Tibial artery (tissue), 4 donors: ENCODE results near the gene NUDT5.

Experiments used
- DNase-seq, 2 donors: peaks; one replicate each; pipeline ENCODE4 v3.0.0-alpha.2; 2019
- H3K27ac ChIP-seq, 2 donors: fragments of 200-600 bp; sonication (generic) in 1 of 2; 1 replicate in 1 of 2; 2 replicates in 1 of 2; pipeline ENCODE4 v1.5.1; 2018 to 2019; ENCODE audit warnings: mild to moderate bottlenecking in 1 of 2
- H3K27me3 ChIP-seq, 2 donors: fragments of 200-600 bp; sonication (generic) in 1 of 2; one replicate each; pipeline versions ENCODE4 v1.5.1 to v1.6.0; 2016 to 2019
- H3K36me3 ChIP-seq, 3 donors: fragments of 200-600 bp; sonication (generic) in 2 of 3; one replicate each; pipeline ENCODE4 v1.5.1; 2016 to 2019; ENCODE audit warnings: mild to moderate bottlenecking in 2 of 3
- H3K4me1 ChIP-seq, 4 donors: fragments of 200-600 bp; sonication (generic) in 2 of 4; 1 replicate in 3 of 4; 2 replicates in 1 of 4; pipeline ENCODE4 v1.5.1; 2016 to 2019
- H3K4me3 ChIP-seq, 2 donors: fragments of 200-600 bp; sonication (generic) in 1 of 2; 1 replicate in 1 of 2; 2 replicates in 1 of 2; pipeline ENCODE4 v1.5.1; 2018 to 2019; ENCODE audit warnings: mild to moderate bottlenecking in 2 of 2
- H3K9me3 ChIP-seq, 3 donors: fragments of 200-600 bp; sonication (generic) in 1 of 3; one replicate each; pipeline ENCODE4 v1.5.1; 2016 to 2019
- intact Hi-C: fragments of 100-400 bp; cut with DNase I; formaldehyde crosslinking; loops from one replicate; pipeline ENCODE4 v1.15.0; 2023; ENCODE audit warnings: low total_unique reads
- TF ChIP-seq, protein P1 (sequence below), 2 experiments: fragments of 200-600 bp in 1 of 2; fragments of 450-650 bp in 1 of 2; IDR thresholded peaks; one replicate each; pipeline ENCODE4 v1.5.1; 2017 to 2019; ENCODE audit warnings: antibody characterized with exemption in 2 of 2, mild to moderate bottlenecking in 1 of 2, moderate library complexity in 1 of 2

Gene NUDT5

DNA sequence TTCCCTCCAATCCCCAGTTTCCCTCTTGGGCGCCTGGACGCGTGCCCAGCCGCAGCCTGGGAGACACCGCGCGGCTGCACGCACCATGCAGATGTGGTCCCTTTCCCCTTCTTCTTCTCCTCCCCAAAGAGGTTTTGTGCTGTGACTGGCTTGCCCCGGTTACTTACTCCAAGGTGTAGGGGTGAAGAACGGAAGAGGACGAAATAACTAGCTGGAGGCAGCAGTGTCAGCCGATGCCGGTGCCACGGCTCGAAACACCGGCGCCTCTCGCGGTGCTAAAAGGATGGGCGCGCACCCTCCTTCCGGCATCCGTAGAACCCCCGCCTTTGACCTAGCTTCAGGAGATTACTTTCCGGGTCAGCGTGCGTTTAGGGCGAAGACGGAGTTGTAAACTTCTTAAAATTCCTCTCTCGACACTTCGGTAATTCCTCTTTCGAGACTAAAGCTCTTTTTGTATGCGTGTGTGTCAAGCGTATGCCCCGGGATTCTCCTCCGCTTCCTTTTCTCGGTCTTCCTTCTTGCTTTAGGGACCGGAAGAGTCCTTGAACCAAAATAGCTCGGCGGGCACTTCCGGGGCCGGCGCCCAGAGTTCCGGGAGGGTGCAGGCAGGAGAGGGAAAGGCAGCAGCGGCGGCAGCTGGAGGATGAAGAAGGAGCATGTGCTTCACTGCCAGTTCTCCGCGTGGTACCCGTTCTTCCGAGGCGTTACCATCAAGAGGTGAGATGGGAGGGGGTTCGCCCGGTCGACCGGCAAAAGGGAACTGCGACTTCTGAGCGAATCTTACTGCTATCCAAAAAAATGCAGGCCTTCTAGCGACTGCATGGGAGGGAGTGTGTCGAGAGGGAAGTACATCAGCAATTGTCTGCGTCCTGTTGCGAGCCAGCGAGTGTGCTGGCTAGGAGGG, at the start of gene NUDT5, which contains the start of gene CDC123:
TSS of gene NUDT5 (minus strand) at position 289 of the 904 bp plus-strand sequence. CDS start 9,600 bp downstream, outside the sequence.
TSS of gene CDC123 (plus strand) at position 586 of the 904 bp plus-strand sequence. CDS start at position 644, 58 bp downstream.
- H3K27ac ChIP-seq = peak within 1 kb of the TSS; percentile 83 to 91
- no peaks in the 10 kb centered on the region for H3K27me3 ChIP-seq
- intact Hi-C loops = no loop called here
- H3K9me3 ChIP-seq = no peaks in the 10 kb centered on the region
- DNase-seq = peak; percentile 85 to 92
- H3K36me3 ChIP-seq = peaks cover 4 to 20% (median 5%) of the 10 kb centered on the region in 3 donors
- peak within 1 kb of the TSS; percentile 80 to 87 for H3K4me3 ChIP-seq
- TF ChIP-seq, protein P1, sequence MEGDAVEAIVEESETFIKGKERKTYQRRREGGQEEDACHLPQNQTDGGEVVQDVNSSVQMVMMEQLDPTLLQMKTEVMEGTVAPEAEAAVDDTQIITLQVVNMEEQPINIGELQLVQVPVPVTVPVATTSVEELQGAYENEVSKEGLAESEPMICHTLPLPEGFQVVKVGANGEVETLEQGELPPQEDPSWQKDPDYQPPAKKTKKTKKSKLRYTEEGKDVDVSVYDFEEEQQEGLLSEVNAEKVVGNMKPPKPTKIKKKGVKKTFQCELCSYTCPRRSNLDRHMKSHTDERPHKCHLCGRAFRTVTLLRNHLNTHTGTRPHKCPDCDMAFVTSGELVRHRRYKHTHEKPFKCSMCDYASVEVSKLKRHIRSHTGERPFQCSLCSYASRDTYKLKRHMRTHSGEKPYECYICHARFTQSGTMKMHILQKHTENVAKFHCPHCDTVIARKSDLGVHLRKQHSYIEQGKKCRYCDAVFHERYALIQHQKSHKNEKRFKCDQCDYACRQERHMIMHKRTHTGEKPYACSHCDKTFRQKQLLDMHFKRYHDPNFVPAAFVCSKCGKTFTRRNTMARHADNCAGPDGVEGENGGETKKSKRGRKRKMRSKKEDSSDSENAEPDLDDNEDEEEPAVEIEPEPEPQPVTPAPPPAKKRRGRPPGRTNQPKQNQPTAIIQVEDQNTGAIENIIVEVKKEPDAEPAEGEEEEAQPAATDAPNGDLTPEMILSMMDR (IDR thresholded peaks at IDR 0.05) = no peak
- peaks cover 0 to 48% (median 29%) of the 10 kb centered on the region in 4 donors for H3K4me1 ChIP-seq

DNA sequence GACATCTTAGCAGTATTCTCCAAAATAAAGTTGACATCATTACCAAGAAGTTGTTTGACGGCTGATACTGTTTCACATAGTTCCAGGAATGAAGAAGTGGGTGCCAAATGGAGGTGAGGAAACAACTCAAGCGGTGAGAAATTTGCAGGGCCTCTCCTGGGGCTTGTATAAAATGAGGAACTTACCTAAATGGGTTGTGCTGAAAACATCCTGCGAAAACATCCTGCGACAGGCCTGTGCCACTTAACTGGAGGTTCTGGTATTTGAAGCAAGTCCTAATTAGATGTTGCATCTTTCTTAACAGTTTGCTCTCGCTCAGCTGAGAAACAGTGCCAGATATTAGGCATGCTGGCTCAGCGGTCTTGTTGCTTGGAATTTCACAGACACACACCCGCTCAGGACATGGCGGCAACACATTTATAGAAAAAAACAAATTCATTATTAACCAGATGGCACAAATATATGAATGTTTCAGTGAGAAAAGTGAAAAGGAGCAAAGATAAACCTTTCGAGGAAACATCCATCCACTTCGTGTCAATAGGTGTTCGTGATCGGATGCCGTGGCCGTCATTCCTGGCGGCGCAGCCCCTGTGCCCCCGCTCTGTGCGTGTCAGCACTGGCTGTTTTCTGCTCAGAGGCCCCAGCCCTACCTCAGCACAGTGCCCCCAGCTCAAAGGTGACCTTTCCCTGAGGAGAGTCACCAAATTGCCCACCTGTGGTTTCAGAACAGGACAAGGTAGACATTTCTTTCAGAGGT, 48.4 kb upstream of the NUDT5 start:
- intact Hi-C loops = no loop called here
- Histone ChIP-seq H3K36me3 (peaks cover 12 to 59% (median 57%) of the 10 kb centered on the region in 3 donors), H3K4me1 (peaks cover 0 to 20% (median 6%) of the 10 kb centered on the region in 4 donors), H3K27ac (no peak overlapping the region), H3K27me3 (no peaks in the 10 kb centered on the region), H3K9me3 (no peaks in the 10 kb centered on the region), H3K4me3 (no peak overlapping the region)
- DNase-seq = no peak
- TF ChIP-seq, protein P1 (IDR thresholded peaks at IDR 0.05) = no peak

DNA sequence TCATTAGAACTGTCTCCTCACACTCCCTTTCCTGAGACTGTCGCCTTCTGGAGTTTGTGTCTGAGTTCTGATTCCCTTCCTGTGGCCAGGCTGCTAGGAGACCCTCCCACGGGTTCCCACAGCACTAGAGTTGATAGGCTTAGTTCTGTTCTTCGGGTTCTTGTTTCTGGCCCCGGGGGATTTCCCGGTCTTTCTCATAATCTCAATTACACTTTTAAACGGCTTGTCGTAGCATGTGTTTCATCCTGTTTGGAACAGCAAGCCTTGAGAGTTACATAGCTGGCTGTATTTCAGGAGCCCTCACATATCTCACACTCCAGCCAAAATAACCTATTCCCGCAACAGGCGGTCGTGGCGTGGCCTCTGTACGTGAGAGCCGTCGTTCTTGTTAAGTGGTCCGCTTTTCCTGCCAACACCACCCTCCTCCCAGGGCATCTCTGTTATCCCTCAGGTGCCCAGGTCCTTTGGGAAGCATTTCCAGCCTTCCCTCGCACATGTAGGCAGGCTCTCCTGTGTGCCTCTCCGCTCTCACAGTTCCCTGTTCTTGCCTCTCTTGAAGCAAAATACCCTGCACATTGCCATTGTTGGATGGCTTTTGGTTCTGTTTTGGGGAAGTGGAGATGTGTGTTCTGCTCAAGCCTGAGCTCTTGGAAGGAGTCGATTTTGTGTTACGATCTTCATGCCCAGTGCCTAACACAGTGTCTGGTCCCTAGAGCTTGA, 46.3 kb upstream of the NUDT5 start:
- no peaks in the 10 kb centered on the region for H3K9me3 ChIP-seq
- intact Hi-C loops = no loop called here
- peaks cover 12 to 54% (median 49%) of the 10 kb centered on the region in 3 donors for H3K36me3 ChIP-seq
- TF ChIP-seq, protein P1 (IDR thresholded peaks at IDR 0.05) = no peak
- H3K27me3 ChIP-seq = no peaks in the 10 kb centered on the region
- DNase-seq = no peak
- H3K4me3 ChIP-seq = peak overlapping the region; percentile 14 to 33
- peaks cover 0 to 23% (median 8%) of the 10 kb centered on the region in 4 donors for H3K4me1 ChIP-seq
- peak overlapping the region; percentile 65 for H3K27ac ChIP-seq

DNA sequence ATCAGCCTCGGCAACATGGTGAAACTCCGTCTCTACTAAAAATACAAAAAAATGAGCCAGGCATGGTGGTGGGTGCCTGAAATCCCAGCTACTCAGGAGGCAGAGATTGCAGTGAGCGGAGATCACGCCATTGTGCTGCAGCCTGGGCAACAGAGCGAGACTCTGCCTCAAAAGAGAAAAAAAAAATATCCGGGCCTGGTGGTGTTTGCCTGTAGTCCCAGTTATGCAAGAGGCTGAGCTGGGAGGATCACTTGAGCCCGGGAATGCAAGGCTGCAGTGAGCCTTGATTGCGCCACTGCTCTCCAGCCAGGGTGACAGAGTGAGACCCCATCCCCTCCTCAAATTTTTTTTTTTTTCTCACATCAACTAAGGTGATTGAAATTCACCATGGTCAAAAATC, 43.1 kb upstream of the NUDT5 start:
- intact Hi-C loops = no loop called here
- DNase-seq = no peak
- peaks cover 0 to 32% (median 18%) of the 10 kb centered on the region in 3 donors for H3K36me3 ChIP-seq

More for the DNA sequence above, 43.1 kb upstream of the NUDT5 start:
- Histone ChIP-seq H3K27ac (no peak overlapping the region), H3K9me3 (no peaks in the 10 kb centered on the region), H3K4me1 (peaks cover 0 to 52% (median 14%) of the 10 kb centered on the region in 4 donors), H3K4me3 (no peak overlapping the region), H3K27me3 (no peaks in the 10 kb centered on the region)
- TF ChIP-seq, protein P1 (IDR thresholded peaks at IDR 0.05) = no peak
